Right lobe of liver (tissue), 6 donors: ENCODE measurements around the gene DPP6. TPM values are rescaled to one million over a fixed set of nuclear protein-coding genes. Genes with fewer than 3 reads are reported as not detected.

Experiments used
- ATAC-seq, 4 donors: fragments of 200-7000 bp; cut with Tn5 transposase; one replicate each; pipeline ENCODE4 v1.9.1; 2020; ENCODE audit warnings: mild to moderate bottlenecking in 4 of 4, moderate library complexity in 4 of 4
- DNase-seq, 3 donors: peaks; one replicate each; pipeline ENCODE4 v3.0.0-alpha.2; 2020
- H3K27ac ChIP-seq, 3 donors: fragments of 200-600 bp; one replicate each; pipeline ENCODE4 v1.8.0; 2022
- H3K27me3 ChIP-seq, 2 donors: fragments of 200-600 bp; one replicate each; pipeline ENCODE4 v1.8.0; 2022
- H3K36me3 ChIP-seq, 4 donors: fragments of 200-600 bp; sonication (generic) in 1 of 4; one replicate each; pipeline versions ENCODE4 v1.5.1 to v1.8.0; 2017 to 2022; ENCODE audit warnings: control low read depth in 1 of 4
- H3K4me1 ChIP-seq, 4 donors: fragments of 200-600 bp; sonication (generic) in 1 of 4; one replicate each; pipeline versions ENCODE4 v1.5.1 to v1.8.0; 2017 to 2022; ENCODE audit warnings: control low read depth in 1 of 4
- H3K4me3 ChIP-seq, 3 donors: fragments of 200-600 bp; one replicate each; pipeline ENCODE4 v1.8.0; 2022
- H3K9me3 ChIP-seq, 4 donors: fragments of 200-600 bp; sonication (generic) in 1 of 4; one replicate each; pipeline versions ENCODE4 v1.5.1 to v1.8.0; 2017 to 2022; ENCODE audit warnings: control low read depth in 1 of 4
- POLR2A ChIP-seq: fragments of 450-650 bp; IDR thresholded peaks from one replicate; pipeline ENCODE4 v1.6.1; 2017; ENCODE audit warnings: antibody characterized with exemption, mild to moderate bottlenecking
- WGBS: methylation state at CpG from one replicate; pipeline ENCODE4 v1.1.6; 2018; ENCODE audit warnings: low coverage, low lambda C conversion rate; ENCODE audit not compliant: insufficient coverage; ENCODE audit errors: missing lambda C conversion rate; 5-methylcytosine and 5-hydroxymethylcytosine counted together
- intact Hi-C, 2 donors: fragments of 100-400 bp; cut with DNase I; formaldehyde crosslinking; loops; one replicate each; pipeline versions ENCODE4 v1.11.2 to v1.14.1; 2022
- total RNA-seq, 6 experiments: library from RNA; depleted of rRNA in 2 of 6; stranded (reverse); fragments of >200 nt in 2 of 6; fragmentation: NEBNext Ultra II Directional in 3 of 6; extraction: Animal tissue kit (Norgen Biotek cat#: 25700) in 3 of 6; gene quantifications; one replicate each; pipeline versions ENCODE4 v1.1.0 to v1.2.4, GENCODE V29; 2016 to 2023
- TF ChIP-seq, protein P1 (sequence below), 4 donors: fragments of 200-600 bp in 3 of 4; fragments of 450-650 bp in 1 of 4; IDR thresholded peaks; one replicate each; pipeline versions ENCODE4 v1.5.1 to v1.8.0; 2016 to 2022; ENCODE audit warnings: antibody characterized with exemption in 4 of 4, mild to moderate bottlenecking in 2 of 4
- donor health status: DM: no; HTN: yes; CAD: no.
- donor health status: DM: no; HTN: no; CAD: no.
- donor health status: DM: no; HTN: no; CAD: no.
- donor health status: DM: no; HTN: yes; CAD: no.
- donor health status: DM: no; HTN: yes; CAD: no.

DPP6 gene
- total RNA-seq, 6 experiments from 2014 or later, result not detected

DNA sequence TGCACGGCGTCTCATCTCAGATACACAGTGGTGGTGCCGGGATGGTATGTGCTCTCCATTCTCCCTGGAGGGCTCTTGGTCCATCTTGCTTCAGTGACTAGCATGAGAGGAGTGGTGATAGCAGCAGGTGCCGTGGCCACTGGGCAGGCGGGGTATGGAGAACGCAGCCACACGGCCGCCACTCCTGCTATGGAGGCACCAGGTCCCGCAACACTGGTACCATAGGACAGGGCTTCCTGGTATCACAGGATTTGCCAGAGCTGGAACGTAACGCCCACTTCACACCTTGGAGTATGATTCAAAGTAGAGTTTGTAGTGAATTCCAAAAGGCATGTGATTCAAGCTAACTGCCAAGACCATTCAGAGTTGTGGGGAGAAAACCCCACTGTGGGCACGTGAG lies 284.1 kb downstream of the DPP6 start:
- DNase-seq (no peak), ATAC-seq (no peak)
- H3K36me3 ChIP-seq, result no peaks in the 10 kb centered on the region
- H3K27ac ChIP-seq, result no peak overlapping the region
- H3K9me3 ChIP-seq, result no peaks in the 10 kb centered on the region
- 60% methylated on average over 4 of the region's 12 CpGs for WGBS
- TF ChIP-seq POLR2A, result no peak
- TF ChIP-seq, protein P1, sequence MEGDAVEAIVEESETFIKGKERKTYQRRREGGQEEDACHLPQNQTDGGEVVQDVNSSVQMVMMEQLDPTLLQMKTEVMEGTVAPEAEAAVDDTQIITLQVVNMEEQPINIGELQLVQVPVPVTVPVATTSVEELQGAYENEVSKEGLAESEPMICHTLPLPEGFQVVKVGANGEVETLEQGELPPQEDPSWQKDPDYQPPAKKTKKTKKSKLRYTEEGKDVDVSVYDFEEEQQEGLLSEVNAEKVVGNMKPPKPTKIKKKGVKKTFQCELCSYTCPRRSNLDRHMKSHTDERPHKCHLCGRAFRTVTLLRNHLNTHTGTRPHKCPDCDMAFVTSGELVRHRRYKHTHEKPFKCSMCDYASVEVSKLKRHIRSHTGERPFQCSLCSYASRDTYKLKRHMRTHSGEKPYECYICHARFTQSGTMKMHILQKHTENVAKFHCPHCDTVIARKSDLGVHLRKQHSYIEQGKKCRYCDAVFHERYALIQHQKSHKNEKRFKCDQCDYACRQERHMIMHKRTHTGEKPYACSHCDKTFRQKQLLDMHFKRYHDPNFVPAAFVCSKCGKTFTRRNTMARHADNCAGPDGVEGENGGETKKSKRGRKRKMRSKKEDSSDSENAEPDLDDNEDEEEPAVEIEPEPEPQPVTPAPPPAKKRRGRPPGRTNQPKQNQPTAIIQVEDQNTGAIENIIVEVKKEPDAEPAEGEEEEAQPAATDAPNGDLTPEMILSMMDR (IDR thresholded peaks at IDR 0.05), result no peak
- intact Hi-C loops, result no loop called here
- H3K4me1 ChIP-seq, result no peaks in the 10 kb centered on the region
- H3K27me3 ChIP-seq, result no peaks in the 10 kb centered on the region
- H3K4me3 ChIP-seq, result no peak overlapping the region

- Histone ChIP-seq H3K27me3 (no peaks in the 10 kb centered on the region), H3K36me3 (no peaks in the 10 kb centered on the region), H3K4me1 (no peaks in the 10 kb centered on the region), H3K27ac (no peak overlapping the region), H3K9me3 (no peaks in the 10 kb centered on the region), H3K4me3 (no peak overlapping the region)
- no peak for TF ChIP-seq POLR2A
- TF ChIP-seq, protein P1 (IDR thresholded peaks at IDR 0.05), result no peak
- intact Hi-C loops, result no loop called here
- DNase-seq, result no peak
- 58% methylated on average over 17 of the region's 23 CpGs for WGBS
- ATAC-seq, result no peak
Measured at GRCh38 chr7:154338701-154339506, 286.7 kb downstream of the DPP6 start.

- ATAC-seq (no peak), DNase-seq (no peak)
- Histone ChIP-seq H3K27ac (no peak overlapping the region), H3K4me3 (no peak overlapping the region), H3K27me3 (no peaks in the 10 kb centered on the region), H3K4me1 (no peaks in the 10 kb centered on the region), H3K9me3 (no peaks in the 10 kb centered on the region), H3K36me3 (no peaks in the 10 kb centered on the region)
- no peak for TF ChIP-seq POLR2A
- TF ChIP-seq, protein P1 (IDR thresholded peaks at IDR 0.05), result no peak
- WGBS, result 55% methylated on average over 14 of the region's 14 CpGs
- intact Hi-C loops, result no loop called here
Measured at GRCh38 chr7:154342971-154343633, 290.9 kb downstream of the DPP6 start.

- H3K36me3 ChIP-seq, result no peaks in the 10 kb centered on the region
- no peak overlapping the region for H3K4me3 ChIP-seq
- intact Hi-C loops, result no loop called here
- 70% methylated on average over 8 of the region's 14 CpGs for WGBS
- TF ChIP-seq, protein P1 (IDR thresholded peaks at IDR 0.05), result no peak
- TF ChIP-seq POLR2A, result no peak
- H3K9me3 ChIP-seq, result no peaks in the 10 kb centered on the region
- no peaks in the 10 kb centered on the region for H3K27me3 ChIP-seq
- no peak for ATAC-seq
- H3K4me1 ChIP-seq, result no peaks in the 10 kb centered on the region
- DNase-seq, result no peak
- H3K27ac ChIP-seq, result no peak overlapping the region
Measured at GRCh38 chr7:154343778-154344412, 291.7 kb downstream of the DPP6 start.
